Loucy (cell line): Measurements from ENCODE around the gene KCTD18.

Source experiments
- H2AFZ ChIP-seq: fragments of 200-600 bp; sonication (generic); 2 replicates; pipeline ENCODE4 v1.6.0; 2016; ENCODE audit warnings: antibody characterized with exemption, mild to moderate bottlenecking, low read length, moderate library complexity
- H3F3A ChIP-seq: fragments of 200-600 bp; 2 replicates; pipeline ENCODE4 v1.6.0; 2016; ENCODE audit warnings: antibody characterized with exemption, low read depth, mild to moderate bottlenecking
- H3K27me3 ChIP-seq: fragments of 200-600 bp; sonication (generic); 2 replicates; pipeline ENCODE4 v1.6.1; 2014; ENCODE audit warnings: low read length, mild to moderate bottlenecking; ENCODE audit not compliant: insufficient read depth, poor library complexity, severe bottlenecking
- H3K36me3 ChIP-seq: fragments of 200-600 bp; sonication (generic); 2 replicates; pipeline ENCODE4 v1.6.1; 2016; ENCODE audit warnings: low read length; ENCODE audit not compliant: insufficient read depth
- H3K4me1 ChIP-seq: fragments of 200-600 bp; sonication (generic); 2 replicates; pipeline ENCODE4 v1.5.1; 2014; ENCODE audit warnings: low read length, mild to moderate bottlenecking; ENCODE audit not compliant: insufficient read depth, poor library complexity, severe bottlenecking
- H3K4me2 ChIP-seq: fragments of 200-600 bp; sonication (generic); 2 replicates; pipeline ENCODE4 v1.6.0; 2014; ENCODE audit warnings: antibody characterized with exemption, low read length, low read depth, mild to moderate bottlenecking; ENCODE audit not compliant: poor library complexity, severe bottlenecking
- H3K4me3 ChIP-seq: fragments of 200-600 bp; sonication (generic); 2 replicates; pipeline ENCODE4 v1.5.1; 2014; ENCODE audit warnings: low read length, mild to moderate bottlenecking, mixed read lengths; ENCODE audit not compliant: poor library complexity, severe bottlenecking
- H3K79me2 ChIP-seq: fragments of 200-600 bp; sonication (generic); 2 replicates; pipeline ENCODE4 v1.6.1; 2014; ENCODE audit warnings: low read length; ENCODE audit not compliant: insufficient read depth
- H3K9ac ChIP-seq: fragments of 200-600 bp; sonication (generic); 2 replicates; pipeline ENCODE4 v1.6.0; 2014; ENCODE audit warnings: mild to moderate bottlenecking, low read depth, low read length, moderate library complexity; ENCODE audit not compliant: poor library complexity, severe bottlenecking
- H3K9me2 ChIP-seq: fragments of 200-600 bp; sonication (generic); replicated peaks from 2 replicates; pipeline ENCODE4 v1.6.1; 2016; ENCODE audit warnings: low read depth, low read length, mixed read lengths
- H3K9me3 ChIP-seq: fragments of 200-600 bp; sonication (generic); 2 replicates; pipeline ENCODE4 v1.6.1; 2014; ENCODE audit warnings: mild to moderate bottlenecking, antibody characterized with exemption, low read length, low read depth; ENCODE audit not compliant: insufficient read depth
- H4K20me1 ChIP-seq: fragments of 200-600 bp; sonication (generic); 2 replicates; pipeline ENCODE4 v1.6.0; 2014; ENCODE audit warnings: antibody characterized with exemption, low read length, mild to moderate bottlenecking; ENCODE audit not compliant: insufficient read depth, poor library complexity, severe bottlenecking
- EZH2phosphoT487 ChIP-seq: fragments of 200-600 bp; IDR thresholded peaks from 2 replicates; pipeline ENCODE4 v1.6.1; 2018; ENCODE audit warnings: antibody characterized with exemption, mild to moderate bottlenecking, moderate library complexity, borderline replicate concordance
- TF ChIP-seq, protein P1 (sequence below): fragments of 200-600 bp; sonication (generic); conservative IDR thresholded peaks from 2 replicates; pipeline ENCODE4 v1.5.1; 2014; ENCODE audit warnings: mild to moderate bottlenecking, antibody characterized with exemption, low read length

The KCTD18 gene

DNA sequence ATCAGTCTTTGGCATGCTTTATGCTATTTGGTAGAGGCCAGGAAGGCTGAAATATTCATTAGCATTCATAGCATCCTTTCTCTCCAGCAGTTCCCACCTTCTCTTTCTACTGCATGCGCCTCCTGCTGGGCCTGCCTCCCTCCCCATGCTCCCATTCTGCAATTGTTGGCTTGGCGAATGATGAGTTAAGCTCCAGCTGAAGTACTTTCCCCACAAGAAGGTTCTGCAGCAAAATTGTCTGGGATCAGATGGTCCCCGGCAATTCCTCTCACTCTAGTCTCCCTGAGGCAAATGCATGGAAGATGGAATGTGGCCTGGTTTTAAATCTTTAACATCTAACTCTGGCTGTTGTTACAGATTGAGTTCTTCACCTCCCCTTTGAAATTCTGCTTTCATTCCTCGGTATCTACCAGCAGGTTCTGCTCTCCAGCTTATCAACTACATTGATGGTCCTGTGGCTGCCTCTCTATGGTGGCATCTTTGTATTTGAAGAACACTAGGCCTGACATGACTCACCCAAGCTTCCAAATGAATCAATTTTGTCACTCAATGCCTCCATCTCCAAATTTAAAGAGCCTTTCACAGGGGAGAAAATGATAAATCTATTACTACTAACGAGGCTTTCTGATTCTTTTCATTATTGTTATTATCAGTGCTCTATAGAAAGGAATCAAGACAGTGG is 55.9 kb downstream of the KCTD18 start:
- Histone ChIP-seq H3K36me3 (no peaks in the 10 kb centered on the region), H2AFZ (no peak overlapping the region), H3K9me2 (no peaks in the 10 kb centered on the region), H3K4me1 (no peaks in the 10 kb centered on the region), H3K9ac (no peak overlapping the region), H4K20me1 (no peaks in the 10 kb centered on the region), H3K9me3 (no peaks in the 10 kb centered on the region), H3K4me3 (no peak overlapping the region), H3K27me3 (peaks cover 1% of the 10 kb centered on the region), H3K79me2 (no peaks in the 10 kb centered on the region), H3F3A (no peaks in the 10 kb centered on the region), H3K4me2 (no peak overlapping the region)
- TF ChIP-seq, protein P1, sequence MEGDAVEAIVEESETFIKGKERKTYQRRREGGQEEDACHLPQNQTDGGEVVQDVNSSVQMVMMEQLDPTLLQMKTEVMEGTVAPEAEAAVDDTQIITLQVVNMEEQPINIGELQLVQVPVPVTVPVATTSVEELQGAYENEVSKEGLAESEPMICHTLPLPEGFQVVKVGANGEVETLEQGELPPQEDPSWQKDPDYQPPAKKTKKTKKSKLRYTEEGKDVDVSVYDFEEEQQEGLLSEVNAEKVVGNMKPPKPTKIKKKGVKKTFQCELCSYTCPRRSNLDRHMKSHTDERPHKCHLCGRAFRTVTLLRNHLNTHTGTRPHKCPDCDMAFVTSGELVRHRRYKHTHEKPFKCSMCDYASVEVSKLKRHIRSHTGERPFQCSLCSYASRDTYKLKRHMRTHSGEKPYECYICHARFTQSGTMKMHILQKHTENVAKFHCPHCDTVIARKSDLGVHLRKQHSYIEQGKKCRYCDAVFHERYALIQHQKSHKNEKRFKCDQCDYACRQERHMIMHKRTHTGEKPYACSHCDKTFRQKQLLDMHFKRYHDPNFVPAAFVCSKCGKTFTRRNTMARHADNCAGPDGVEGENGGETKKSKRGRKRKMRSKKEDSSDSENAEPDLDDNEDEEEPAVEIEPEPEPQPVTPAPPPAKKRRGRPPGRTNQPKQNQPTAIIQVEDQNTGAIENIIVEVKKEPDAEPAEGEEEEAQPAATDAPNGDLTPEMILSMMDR = no peak
- no peak for TF ChIP-seq EZH2phosphoT487

DNA sequence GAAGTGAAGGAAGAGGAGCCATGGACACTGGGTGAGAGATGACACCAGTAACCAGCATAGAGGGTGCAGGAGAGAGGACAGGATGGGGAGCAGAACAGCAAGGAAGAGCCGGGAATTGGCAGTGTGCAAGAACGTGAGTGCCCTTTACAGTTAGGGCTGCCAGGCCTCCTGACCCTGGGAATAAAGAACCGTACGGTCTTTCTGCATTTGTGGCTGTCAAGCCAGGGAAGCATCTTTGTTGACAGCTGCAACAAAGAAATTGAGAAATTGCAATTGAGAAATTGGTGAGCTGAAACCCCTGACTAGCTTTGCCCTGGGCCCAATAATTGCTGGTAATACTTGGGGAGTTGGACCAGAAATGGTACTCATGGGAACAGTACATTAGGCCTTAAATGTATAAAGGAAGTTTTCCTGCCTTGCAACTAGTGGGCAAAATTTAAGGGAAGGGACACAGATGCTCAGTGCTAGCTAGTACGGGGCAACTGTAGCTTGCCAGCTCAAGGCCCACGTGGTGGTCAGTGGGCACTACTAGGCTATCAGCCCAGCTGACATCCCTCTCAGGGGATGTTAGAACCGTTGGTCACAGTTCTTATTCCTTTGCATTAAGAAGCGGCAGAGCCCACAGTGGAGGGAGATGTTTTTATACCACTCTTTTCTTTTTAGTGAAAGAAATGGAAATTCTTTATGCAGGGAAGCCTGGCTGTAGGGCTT is 56.6 kb downstream of the KCTD18 start:
- Histone ChIP-seq H3K4me2 (no peak overlapping the region), H3K9me3 (no peaks in the 10 kb centered on the region), H3K4me1 (no peaks in the 10 kb centered on the region), H3K79me2 (no peaks in the 10 kb centered on the region), H3F3A (no peaks in the 10 kb centered on the region), H3K4me3 (no peak overlapping the region), H3K9ac (no peak overlapping the region), H3K27me3 (peaks cover 3% of the 10 kb centered on the region), H3K9me2 (no peaks in the 10 kb centered on the region), H4K20me1 (no peaks in the 10 kb centered on the region), H3K36me3 (no peaks in the 10 kb centered on the region), H2AFZ (no peak overlapping the region)
- TF ChIP-seq, protein P1 = no peak
- TF ChIP-seq EZH2phosphoT487 = no peak

DNA sequence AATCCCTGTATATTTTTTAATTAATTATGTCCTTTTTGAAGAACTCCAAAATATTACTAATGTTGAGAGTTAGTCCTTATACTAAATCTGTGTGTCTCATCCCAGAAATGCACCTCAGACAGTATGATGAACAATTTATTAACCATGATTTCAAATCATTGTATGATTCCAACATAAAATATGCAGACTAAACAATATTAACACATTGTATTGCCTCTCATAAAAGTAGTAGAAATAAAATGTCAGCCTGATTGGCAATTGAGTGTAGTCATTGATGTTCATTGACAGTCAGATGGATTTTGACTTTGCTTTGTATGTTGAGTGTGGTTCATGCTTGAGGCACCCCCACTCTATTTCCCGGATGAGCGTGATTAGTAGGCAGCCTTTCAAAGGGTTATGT is 57.5 kb downstream of the KCTD18 start:
- Histone ChIP-seq H3K36me3 (no peaks in the 10 kb centered on the region), H3K4me3 (no peak overlapping the region), H3F3A (no peaks in the 10 kb centered on the region), H4K20me1 (no peaks in the 10 kb centered on the region), H3K79me2 (no peaks in the 10 kb centered on the region), H3K27me3 (peaks cover 3% of the 10 kb centered on the region), H3K9ac (no peak overlapping the region), H2AFZ (no peak overlapping the region), H3K4me1 (no peaks in the 10 kb centered on the region), H3K4me2 (no peak overlapping the region), H3K9me3 (no peaks in the 10 kb centered on the region), H3K9me2 (no peaks in the 10 kb centered on the region)
- no peak for TF ChIP-seq EZH2phosphoT487
- TF ChIP-seq, protein P1 = no peak
